Testis (tissue), 3 donors: ENCODE measurements around the gene AKT1. TPM values are rescaled to one million over a fixed set of nuclear protein-coding genes. Genes with fewer than 3 reads are reported as not detected.

Experiments
- DNase-seq: peaks from one replicate; pipeline ENCODE4 v3.0.0-alpha.2; 2019
- H3K27ac ChIP-seq, 2 donors: fragments of 200-600 bp; sonication (generic); one replicate each; pipeline ENCODE4 v1.5.1; 2019
- H3K27me3 ChIP-seq: fragments of 200-600 bp; sonication (generic); one replicate; pipeline ENCODE4 v1.5.1; 2019
- H3K36me3 ChIP-seq: fragments of 200-600 bp; sonication (generic); one replicate; pipeline ENCODE4 v1.5.1; 2017; ENCODE audit warnings: low read depth; ENCODE audit errors: missing control alignments
- H3K4me1 ChIP-seq: fragments of 200-600 bp; sonication (generic); one replicate; pipeline ENCODE4 v1.5.1; 2019
- H3K4me3 ChIP-seq, 2 donors: fragments of 200-600 bp; sonication (generic); one replicate each; pipeline ENCODE4 v1.5.1; 2017 to 2019
- H3K9me3 ChIP-seq: fragments of 200-600 bp; sonication (generic); one replicate; pipeline ENCODE4 v1.5.1; 2017
- CTCF ChIP-seq, 3 experiments: fragments of 450-650 bp in 2 of 3; fragments of 200-600 bp in 1 of 3; sonication (generic) in 1 of 3; IDR thresholded peaks; one replicate each; pipeline ENCODE4 v1.5.1; 2016 to 2019; ENCODE audit warnings: antibody characterized with exemption in 3 of 3, mild to moderate bottlenecking in 2 of 3, moderate library complexity in 1 of 3
- POLR2A ChIP-seq: fragments of 450-650 bp; IDR thresholded peaks from one replicate; pipeline ENCODE4 v1.6.1; 2017; ENCODE audit warnings: antibody characterized with exemption, mild to moderate bottlenecking, moderate library complexity
- WGBS, 2 donors: methylation state at CpG; one replicate each; pipeline ENCODE4 v1.1.5; 2018; 5-methylcytosine and 5-hydroxymethylcytosine counted together
- intact Hi-C: fragments of 100-400 bp; cut with DNase I; formaldehyde crosslinking; loops from one replicate; pipeline ENCODE4 v1.15.1; 2023; ENCODE audit warnings: low total_unique reads
- polyA plus RNA-seq: library from polyadenylated mRNA; stranded (reverse); fragments of 350-450 nt; fragmentation: Illumina TruSeq; extraction: RNeasy Lipid Tissue Mini Kit (QIAGEN cat#74804); gene quantifications from one replicate; pipeline ENCODE4 v1.2.3, GENCODE V29; 2014; ENCODE audit warnings: low read depth, low replicate concordance; ENCODE audit not compliant: insufficient read depth
- total RNA-seq, 2 donors: library from RNA; depleted of rRNA; stranded (reverse); fragments of >200 nt; gene quantifications; one replicate each; pipeline ENCODE4 v1.2.3, GENCODE V29; 2016

Gene AKT1
- total and polyA plus RNA-seq, 3 donors from 2014 or later, result 68.2 to 125 (median 106) TPM

GRCh38 chr14:104766863-104767633 lies 28.5 kb downstream of the AKT1 start:
- Histone ChIP-seq H3K9me3 (no peaks in the 10 kb centered on the region), H3K36me3 (no peaks in the 10 kb centered on the region), H3K4me3 (no peak overlapping the region), H3K27ac (no peak overlapping the region), H3K4me1 (peaks cover 11% of the 10 kb centered on the region), H3K27me3 (no peaks in the 10 kb centered on the region)
- no peak for DNase-seq
- WGBS, 2 donors, result 94 to 95% methylated on average over 14 to 15 of the region's 15 CpGs
- intact Hi-C loops, result loop anchor here (10.0 kb wide), 1 partner anchor 278 kb away; no protein-coding TSS in a partner anchor
- TF ChIP-seq CTCF (IDR thresholded peaks at IDR 0.05) (no peak), POLR2A (no peak)

DNA sequence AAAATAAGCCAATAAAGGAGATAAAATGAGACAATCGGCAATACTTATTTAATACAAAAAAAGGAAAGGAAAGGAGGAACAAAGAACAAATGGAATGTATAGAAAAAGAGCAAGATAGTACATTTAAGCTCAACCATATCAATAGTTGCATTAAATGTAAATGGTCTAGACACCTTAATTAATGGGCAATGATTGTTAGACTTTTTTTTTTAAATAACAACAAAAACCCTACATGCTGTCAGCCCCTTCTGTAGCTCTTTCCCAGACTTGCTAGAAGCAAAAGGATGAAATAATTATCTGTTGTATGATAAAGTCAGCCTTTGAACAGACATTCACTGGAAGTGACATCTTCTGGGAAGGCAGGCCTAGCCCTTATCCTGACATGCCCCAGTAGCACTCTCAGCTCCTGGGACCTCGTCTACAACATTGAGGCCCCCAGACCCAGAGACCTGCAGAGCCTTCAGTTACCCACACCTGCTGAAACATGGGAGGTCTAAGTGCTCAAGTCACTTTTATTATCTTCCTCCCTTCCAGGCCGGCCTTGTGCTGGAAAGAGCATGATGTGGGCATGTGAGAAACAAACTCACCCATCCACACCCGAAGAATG lies 29.2 kb downstream of the AKT1 start:
- H3K27ac ChIP-seq, result no peak overlapping the region
- WGBS, 2 donors, result 93 to 95% methylated on average over 4 of the region's 4 CpGs

GRCh38 chr14:104765517-104765916 lies 30.0 kb downstream of the AKT1 start:
- TF ChIP-seq POLR2A (no peak), CTCF (IDR thresholded peaks at IDR 0.05) (no peak)
- H3K4me3 ChIP-seq, result no peak overlapping the region
- H3K36me3 ChIP-seq, result no peaks in the 10 kb centered on the region
- no peaks in the 10 kb centered on the region for H3K27me3 ChIP-seq
- peaks cover 11% of the 10 kb centered on the region for H3K4me1 ChIP-seq
- DNase-seq, result no peak
- H3K27ac ChIP-seq, result no peak overlapping the region
- intact Hi-C loops, result loop anchor here (10.0 kb wide), 1 partner anchor 279 kb away; no protein-coding TSS in a partner anchor
- 92 to 95% methylated on average over 3 of the region's 3 CpGs for WGBS, 2 donors
- no peaks in the 10 kb centered on the region for H3K9me3 ChIP-seq

More for the DNA sequence above, 29.2 kb downstream of the AKT1 start:
- no peak for TF ChIP-seq POLR2A
- no peak for TF ChIP-seq CTCF (IDR thresholded peaks at IDR 0.05)
- no peak overlapping the region for H3K4me3 ChIP-seq
- intact Hi-C loops, result loop anchor here (10.0 kb wide), 1 partner anchor 278 kb away; no protein-coding TSS in a partner anchor
- H3K4me1 ChIP-seq, result peaks cover 11% of the 10 kb centered on the region
- H3K27me3 ChIP-seq, result no peaks in the 10 kb centered on the region
- no peaks in the 10 kb centered on the region for H3K36me3 ChIP-seq
- no peaks in the 10 kb centered on the region for H3K9me3 ChIP-seq
- DNase-seq, result no peak

GRCh38 chr14:104758981-104759969 lies 36.3 kb downstream of the AKT1 start:
- intact Hi-C loops, result no loop called here
- no peak for DNase-seq
- WGBS, 2 donors, result 85 to 86% methylated on average over 25 to 30 of the region's 30 CpGs
- no peaks in the 10 kb centered on the region for H3K9me3 ChIP-seq
- TF ChIP-seq CTCF (IDR thresholded peaks at IDR 0.05), result no peak
- TF ChIP-seq POLR2A, result no peak
- no peaks in the 10 kb centered on the region for H3K36me3 ChIP-seq
- no peak overlapping the region for H3K27ac ChIP-seq
- no peaks in the 10 kb centered on the region for H3K27me3 ChIP-seq
- no peak overlapping the region for H3K4me3 ChIP-seq
- H3K4me1 ChIP-seq, result peaks cover 7% of the 10 kb centered on the region
